Fibroblast of skin of right biceps (primary cell): ENCODE data around the gene EPB41L2.
"Not testable (repeated sequence)": the region's sequence is repeated elsewhere in the genome, so short reads cannot be mapped to it uniquely, and the experiment has no call there.

Experiments used
- DNase-seq: peaks from one replicate; pipeline ENCODE4 v3.0.0-alpha.2; 2013

EPB41L2 gene

GRCh38 chr6:130970839-130971410, 92.1 kb downstream of the EPB41L2 start:
- peak; percentile 20 for DNase-seq

- peak; percentile 61 for DNase-seq
Measured at GRCh38 chr6:130969791-130970491, 93.1 kb downstream of the EPB41L2 start.

- DNase-seq = no peak
Measured at GRCh38 chr6:130969166-130969565, 93.9 kb downstream of the EPB41L2 start.

GRCh38 chr6:130968476-130968875, 94.6 kb downstream of the EPB41L2 start:
- DNase-seq = peak; percentile 40

GRCh38 chr6:130967502-130968445, 95.3 kb downstream of the EPB41L2 start:
- peak; percentile 15 for DNase-seq

- no peak for DNase-seq
Measured at GRCh38 chr6:130966344-130966980, 96.6 kb downstream of the EPB41L2 start.

- DNase-seq = peak; percentile 62
Measured at GRCh38 chr6:130965656-130966055, 97.4 kb downstream of the EPB41L2 start.

GRCh38 chr6:130964808-130965604, 98.0 kb downstream of the EPB41L2 start:
- DNase-seq = no peak

GRCh38 chr6:130964289-130964688, 98.8 kb downstream of the EPB41L2 start:
- DNase-seq = no peak

- no peak for DNase-seq
Measured at GRCh38 chr6:130962966-130963365, 100.1 kb downstream of the EPB41L2 start.

- no peak for DNase-seq
Measured at GRCh38 chr6:130961148-130961547, 101.9 kb downstream of the EPB41L2 start.

GRCh38 chr6:130959951-130960350, 103.1 kb downstream of the EPB41L2 start:
- DNase-seq = no peak

- peak; percentile 43 for DNase-seq
Measured at GRCh38 chr6:130958468-130958867, 104.6 kb downstream of the EPB41L2 start.

- no peak for DNase-seq
Measured at GRCh38 chr6:130955755-130956154, 107.3 kb downstream of the EPB41L2 start.

GRCh38 chr6:130949553-130949952, 113.5 kb downstream of the EPB41L2 start:
- DNase-seq = no peak

- no peak for DNase-seq
Measured at GRCh38 chr6:130947464-130947863, 115.6 kb downstream of the EPB41L2 start.

GRCh38 chr6:130946076-130946475, 117.0 kb downstream of the EPB41L2 start:
- DNase-seq = peak; percentile 30

GRCh38 chr6:130945401-130945919, 117.6 kb downstream of the EPB41L2 start:
- DNase-seq = no peak

GRCh38 chr6:130944486-130944885, 118.6 kb downstream of the EPB41L2 start:
- DNase-seq = no peak

- no peak for DNase-seq
Measured at GRCh38 chr6:130943738-130944137, 119.3 kb downstream of the EPB41L2 start.

GRCh38 chr6:130942752-130943151, 120.3 kb downstream of the EPB41L2 start:
- not testable (repeated sequence) for DNase-seq
